ENCODE measurements around the gene NOL4L.

Gene NOL4L

DNA sequence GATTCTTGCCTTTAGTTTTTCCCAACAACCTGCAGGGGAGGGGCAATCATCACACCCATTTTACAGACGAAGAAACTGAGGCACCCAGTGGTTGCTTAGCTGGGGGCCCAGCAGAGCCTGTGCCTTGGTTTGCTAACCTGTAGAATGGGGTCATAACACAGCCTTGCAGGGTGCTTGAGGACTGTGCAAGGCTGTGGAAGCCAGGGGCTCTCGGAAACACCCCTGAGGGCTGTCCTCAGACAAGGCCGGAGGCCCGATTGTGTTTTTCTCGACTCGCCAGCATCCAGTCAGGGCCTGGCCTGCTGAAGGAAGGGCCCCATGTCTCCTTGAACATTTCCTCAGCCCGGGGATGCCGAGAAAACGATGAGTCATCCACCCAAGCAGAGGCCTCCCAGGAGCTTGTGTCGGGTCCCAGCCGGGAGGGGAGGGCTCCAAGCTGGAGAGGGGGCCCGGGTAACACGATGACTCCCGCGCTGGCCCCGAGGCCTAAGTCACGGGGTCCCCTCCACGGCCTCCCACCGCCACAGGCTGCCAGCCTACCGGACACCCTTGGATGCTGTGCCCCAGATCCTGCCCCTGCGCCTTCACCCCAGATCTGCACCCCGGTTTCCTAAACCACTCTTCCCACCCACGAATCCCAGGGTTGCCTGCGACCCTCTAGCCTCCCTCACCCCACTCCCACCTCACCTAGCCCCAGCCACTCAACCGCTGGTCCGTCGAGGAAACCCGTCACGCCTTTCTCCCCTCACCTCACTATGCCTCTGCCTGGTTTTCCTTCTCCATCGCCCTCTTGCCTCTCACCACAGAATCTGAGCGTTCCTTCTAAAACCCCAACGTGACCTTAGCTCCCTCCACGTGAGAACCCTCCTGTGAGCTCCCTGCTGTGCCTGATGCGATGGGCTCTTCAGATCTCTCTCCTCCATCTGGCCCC is 10.6 kb downstream of the NOL4L start:
- H3K4ac ChIP-seq (ENCODE audit: low read depth, low read length) = no peak overlapping the region
- H3K27ac ChIP-seq (ENCODE audit: low read depth, low read length) = no peak overlapping the region
- no peaks in the 10 kb centered on the region for H3K36me3 ChIP-seq (ENCODE audit: control insufficient read depth in 1 of 2, insufficient read depth in 2 of 2, low read length in 2 of 2)
- peak overlapping the region; percentile 82 for H4K91ac ChIP-seq (ENCODE audit: low read depth, low read length)
- H3K79me2 ChIP-seq (ENCODE audit: control insufficient read depth, insufficient read depth, low read length, poor library complexity) = no peaks in the 10 kb centered on the region
- H3K9ac ChIP-seq (ENCODE audit: low read length) = no peak overlapping the region
- no peaks in the 10 kb centered on the region for H3K27me3 ChIP-seq (ENCODE audit: insufficient read depth, low read length)
- H2AFZ ChIP-seq (ENCODE audit: insufficient read depth, low read length, poor library complexity) = no peak overlapping the region
- no peak overlapping the region for H2BK5ac ChIP-seq (ENCODE audit: low read depth, low read length, poor library complexity)
- H2BK120ac ChIP-seq (ENCODE audit: insufficient read depth, low read length, poor library complexity) = peak overlapping the region; percentile 37
- H3K79me1 ChIP-seq (ENCODE audit: low read length) = peaks cover 5% of the 10 kb centered on the region
- peak overlapping the region; percentile 46 for H2BK12ac ChIP-seq (ENCODE audit: low read length)
- no peak overlapping the region for H3K23ac ChIP-seq (ENCODE audit: low read length)
- peaks cover 5 to 6% of the 10 kb centered on the region in 2 experiments for H3K4me1 ChIP-seq (ENCODE audit: control insufficient read depth in 1 of 2, insufficient read depth in 2 of 2, low read length in 2 of 2)
- peak overlapping the region; percentile 65 for H3K18ac ChIP-seq (ENCODE audit: low read length)
- DNase-seq = peak; percentile 35 to 49
- peak overlapping the region; percentile 81 for H3K14ac ChIP-seq (ENCODE audit: low read length)
- no peak overlapping the region for H3K4me3 ChIP-seq (ENCODE audit: low read depth, low read length)
- no peak overlapping the region for H4K12ac ChIP-seq (ENCODE audit: low read depth, low read length)
- H4K8ac ChIP-seq (ENCODE audit: low read depth, low read length) = peak overlapping the region; percentile 55
- no CpG with 5 or more reads among the region's 34 CpGs for WGBS (ENCODE audit: extremely low coverage, insufficient coverage, insufficient read length)
- H3K9me3 ChIP-seq (ENCODE audit: insufficient read depth, low read depth, low read length) = peaks cover 2% of the 10 kb centered on the region
- H2AK5ac ChIP-seq (ENCODE audit: low read length) = peak overlapping the region; percentile 80
- no peak overlapping the region for H3K4me2 ChIP-seq (ENCODE audit: low read length)

DNA sequence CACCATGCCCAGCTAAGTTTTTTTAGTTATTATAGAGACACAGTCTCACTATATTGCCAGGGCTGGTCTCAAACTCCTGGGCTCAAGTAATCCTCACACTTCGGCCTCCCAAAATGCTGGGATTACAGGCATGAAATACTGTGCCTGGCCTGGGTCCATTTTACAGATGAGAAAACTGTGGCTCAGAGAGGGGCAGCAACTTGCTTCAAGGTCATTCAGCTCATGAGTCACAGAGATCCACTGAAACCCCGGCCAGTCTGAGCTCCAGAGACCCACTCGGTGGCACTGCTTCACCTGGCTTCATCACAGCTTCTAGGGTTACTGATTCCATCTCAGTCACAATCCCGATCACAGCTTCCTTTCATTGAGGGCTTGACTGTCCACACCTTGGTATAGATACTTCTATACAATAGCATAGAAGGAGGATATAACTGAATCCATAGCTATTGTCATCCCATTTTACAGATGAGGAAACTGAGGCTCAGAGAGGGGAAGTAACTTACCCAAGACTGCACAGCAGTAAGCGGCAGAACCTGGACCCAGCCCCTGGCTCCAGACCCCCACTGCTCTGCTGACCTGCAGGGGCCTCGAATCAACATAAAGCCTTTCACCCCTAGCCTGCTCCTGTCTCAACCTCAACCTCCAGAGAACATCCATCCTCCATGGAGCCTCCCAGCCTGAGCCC is 11.8 kb downstream of the NOL4L start:
- Histone ChIP-seq H3K9ac (ENCODE audit: low read length) (no peak overlapping the region), H3K9me3 (ENCODE audit: insufficient read depth, low read depth, low read length) (peaks cover 2% of the 10 kb centered on the region), H3K79me2 (ENCODE audit: control insufficient read depth, insufficient read depth, low read length, poor library complexity) (no peaks in the 10 kb centered on the region), H2AK5ac (ENCODE audit: low read length) (peak overlapping the region; percentile 6), H3K27ac (ENCODE audit: low read depth, low read length) (no peak overlapping the region), H3K4me1 (ENCODE audit: control insufficient read depth in 1 of 2, insufficient read depth in 2 of 2, low read length in 2 of 2) (peaks cover 5 to 6% of the 10 kb centered on the region in 2 experiments), H3K36me3 (ENCODE audit: control insufficient read depth in 1 of 2, insufficient read depth in 2 of 2, low read length in 2 of 2) (no peaks in the 10 kb centered on the region), H3K14ac (ENCODE audit: low read length) (no peak overlapping the region), H2BK120ac (ENCODE audit: insufficient read depth, low read length, poor library complexity) (no peak overlapping the region), H3K79me1 (ENCODE audit: low read length) (peaks cover 5% of the 10 kb centered on the region), H4K8ac (ENCODE audit: low read depth, low read length) (no peak overlapping the region), H2BK12ac (ENCODE audit: low read length) (peak overlapping the region; percentile 1), H4K91ac (ENCODE audit: low read depth, low read length) (no peak overlapping the region), H3K4me3 (ENCODE audit: low read depth, low read length) (no peak overlapping the region), H4K12ac (ENCODE audit: low read depth, low read length) (no peak overlapping the region), H3K4me2 (ENCODE audit: low read length) (no peak overlapping the region), H2AFZ (ENCODE audit: insufficient read depth, low read length, poor library complexity) (no peak overlapping the region), H2BK5ac (ENCODE audit: low read depth, low read length, poor library complexity) (no peak overlapping the region), H3K4ac (ENCODE audit: low read depth, low read length) (no peak overlapping the region), H3K18ac (ENCODE audit: low read length) (no peak overlapping the region), H3K23ac (ENCODE audit: low read length) (no peak overlapping the region), H3K27me3 (ENCODE audit: insufficient read depth, low read length) (no peaks in the 10 kb centered on the region)
- no peak for DNase-seq
- no CpG with 5 or more reads among the region's 6 CpGs for WGBS (ENCODE audit: extremely low coverage, insufficient coverage, insufficient read length)

DNA sequence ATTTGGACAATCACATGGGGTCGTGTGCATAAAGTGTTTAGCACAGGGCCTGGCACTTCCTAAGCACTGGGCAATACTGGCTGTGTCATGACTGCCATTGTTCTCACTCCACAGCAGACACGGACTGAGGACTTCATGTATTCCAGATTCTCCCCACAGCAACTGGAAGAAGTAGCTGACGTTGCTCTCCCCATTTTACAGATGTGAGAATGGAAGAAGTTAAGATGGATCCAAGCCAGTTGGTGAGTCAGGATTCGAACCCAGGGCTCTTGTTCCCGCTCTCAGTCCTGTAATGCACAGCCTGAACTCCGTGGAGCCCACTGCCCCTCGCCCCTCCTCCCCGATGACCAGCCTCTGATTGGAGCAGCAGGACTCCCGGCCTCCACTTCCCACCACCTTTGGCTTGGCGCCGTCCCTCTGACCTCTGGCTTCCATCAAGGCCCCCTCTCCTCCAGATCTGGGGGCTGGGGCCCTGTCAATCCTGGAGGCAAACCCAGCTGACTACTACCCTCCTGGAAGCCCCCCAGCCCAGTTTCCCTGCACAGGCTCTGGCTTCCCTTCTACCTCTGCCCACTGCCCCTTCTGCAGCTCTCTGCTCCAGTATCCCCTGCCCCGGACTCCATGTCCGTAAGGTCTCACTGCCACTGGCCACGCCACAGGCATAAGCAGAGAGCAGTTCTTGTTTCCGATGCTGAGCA is 12.7 kb downstream of the NOL4L start:
- peaks cover 5 to 6% of the 10 kb centered on the region in 2 experiments for H3K4me1 ChIP-seq (ENCODE audit: control insufficient read depth in 1 of 2, insufficient read depth in 2 of 2, low read length in 2 of 2)

DNA sequence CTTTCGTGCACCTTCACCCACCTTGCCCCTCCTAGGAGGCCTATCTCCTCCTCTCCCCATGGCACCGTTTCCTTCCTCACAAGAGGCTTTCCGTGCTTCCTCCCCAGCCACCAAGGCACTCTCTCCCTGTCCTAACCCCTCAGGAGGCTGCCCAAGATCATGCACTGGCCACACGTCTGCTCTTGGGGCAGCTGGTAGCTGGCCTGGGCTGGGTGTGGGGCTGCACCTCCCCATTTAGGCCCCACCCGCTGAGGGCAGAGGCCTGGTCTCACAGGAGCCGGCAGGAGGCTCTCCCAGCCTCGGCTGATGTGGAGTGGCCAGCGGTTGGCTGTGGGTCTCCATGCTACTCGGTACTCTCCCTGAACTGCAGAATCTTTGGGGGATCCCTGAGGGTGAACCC is 13.6 kb downstream of the NOL4L start:
- H3K18ac ChIP-seq (ENCODE audit: low read length) = no peak overlapping the region
- peaks cover 2% of the 10 kb centered on the region for H3K9me3 ChIP-seq (ENCODE audit: insufficient read depth, low read depth, low read length)
- peaks cover 5% of the 10 kb centered on the region for H3K79me1 ChIP-seq (ENCODE audit: low read length)
- no peak overlapping the region for H3K4me3 ChIP-seq (ENCODE audit: low read depth, low read length)
- H3K23ac ChIP-seq (ENCODE audit: low read length) = no peak overlapping the region
- no peaks in the 10 kb centered on the region for H3K27me3 ChIP-seq (ENCODE audit: insufficient read depth, low read length)
- no peaks in the 10 kb centered on the region for H3K79me2 ChIP-seq (ENCODE audit: control insufficient read depth, insufficient read depth, low read length, poor library complexity)
- no peaks in the 10 kb centered on the region for H3K36me3 ChIP-seq (ENCODE audit: control insufficient read depth in 1 of 2, insufficient read depth in 2 of 2, low read length in 2 of 2)
- no peak overlapping the region for H3K4me2 ChIP-seq (ENCODE audit: low read length)
- H4K91ac ChIP-seq (ENCODE audit: low read depth, low read length) = no peak overlapping the region
- WGBS (ENCODE audit: extremely low coverage, insufficient coverage, insufficient read length) = no CpG with 5 or more reads among the region's 9 CpGs
- no peak overlapping the region for H3K27ac ChIP-seq (ENCODE audit: low read depth, low read length)
- no peak overlapping the region for H2AK5ac ChIP-seq (ENCODE audit: low read length)
- no peak overlapping the region for H2BK120ac ChIP-seq (ENCODE audit: insufficient read depth, low read length, poor library complexity)
- H2AFZ ChIP-seq (ENCODE audit: insufficient read depth, low read length, poor library complexity) = no peak overlapping the region
- H4K8ac ChIP-seq (ENCODE audit: low read depth, low read length) = no peak overlapping the region
- H3K4ac ChIP-seq (ENCODE audit: low read depth, low read length) = no peak overlapping the region
- no peak overlapping the region for H3K14ac ChIP-seq (ENCODE audit: low read length)
- peaks cover 5 to 6% of the 10 kb centered on the region in 2 experiments for H3K4me1 ChIP-seq (ENCODE audit: control insufficient read depth in 1 of 2, insufficient read depth in 2 of 2, low read length in 2 of 2)
- H4K12ac ChIP-seq (ENCODE audit: low read depth, low read length) = no peak overlapping the region
- no peak for DNase-seq
- no peak overlapping the region for H2BK12ac ChIP-seq (ENCODE audit: low read length)
- H3K9ac ChIP-seq (ENCODE audit: low read length) = no peak overlapping the region
- H2BK5ac ChIP-seq (ENCODE audit: low read depth, low read length, poor library complexity) = no peak overlapping the region

More for the DNA sequence above, 12.7 kb downstream of the NOL4L start:
- Histone ChIP-seq H4K12ac (ENCODE audit: low read depth, low read length) (no peak overlapping the region), H2BK120ac (ENCODE audit: insufficient read depth, low read length, poor library complexity) (no peak overlapping the region), H3K79me1 (ENCODE audit: low read length) (peaks cover 5% of the 10 kb centered on the region), H2AK5ac (ENCODE audit: low read length) (no peak overlapping the region), H2BK5ac (ENCODE audit: low read depth, low read length, poor library complexity) (no peak overlapping the region), H3K79me2 (ENCODE audit: control insufficient read depth, insufficient read depth, low read length, poor library complexity) (no peaks in the 10 kb centered on the region), H4K8ac (ENCODE audit: low read depth, low read length) (no peak overlapping the region), H3K4me2 (ENCODE audit: low read length) (no peak overlapping the region), H2AFZ (ENCODE audit: insufficient read depth, low read length, poor library complexity) (no peak overlapping the region), H2BK12ac (ENCODE audit: low read length) (no peak overlapping the region), H3K4me3 (ENCODE audit: low read depth, low read length) (no peak overlapping the region), H3K9me3 (ENCODE audit: insufficient read depth, low read depth, low read length) (peaks cover 2% of the 10 kb centered on the region), H3K27ac (ENCODE audit: low read depth, low read length) (no peak overlapping the region), H3K14ac (ENCODE audit: low read length) (no peak overlapping the region), H3K18ac (ENCODE audit: low read length) (no peak overlapping the region), H3K23ac (ENCODE audit: low read length) (no peak overlapping the region), H3K4ac (ENCODE audit: low read depth, low read length) (no peak overlapping the region), H4K91ac (ENCODE audit: low read depth, low read length) (no peak overlapping the region), H3K27me3 (ENCODE audit: insufficient read depth, low read length) (no peaks in the 10 kb centered on the region), H3K9ac (ENCODE audit: low read length) (no peak overlapping the region), H3K36me3 (ENCODE audit: control insufficient read depth in 1 of 2, insufficient read depth in 2 of 2, low read length in 2 of 2) (no peaks in the 10 kb centered on the region)
- no peak for DNase-seq
- no CpG with 5 or more reads among the region's 15 CpGs for WGBS (ENCODE audit: extremely low coverage, insufficient coverage, insufficient read length)
